ENCODE data around the gene PHRF1. TPM values are rescaled to one million over a fixed set of nuclear protein-coding genes. Genes with fewer than 3 reads are reported as not detected.

The PHRF1 gene
- total and polyA plus RNA-seq, 2 of the 4 experiments (the other 2 are of a cell fraction) = 10.9 to 17.5 TPM

GRCh38 chr11:574632-575312, 1.5 kb upstream of the PHRF1 start (continued):
- TF ChIP-seq FOS (IDR thresholded peaks at IDR 0.05; ENCODE audit: low read depth, low read length) = no peak

- Histone ChIP-seq H3K4me1 (ENCODE audit: control insufficient read depth, insufficient read depth, low read length) (peaks cover 16% of the 10 kb centered on the region), H3K14ac (replicated peaks; ENCODE audit: low read depth, low read length) (peak overlapping the region; percentile 53; the same call in 1 of the 2 replicates), H3K4me3 (ENCODE audit: insufficient read depth, low read depth, low read length) (peak overlapping the region; percentile 96), H3K4me2 (ENCODE audit: low read depth, low read length) (peak overlapping the region; percentile 92), H2AK5ac (ENCODE audit: low read depth, low read length) (peak overlapping the region; percentile 23; the same call in 1 of the 2 replicates), H3K56ac (ENCODE audit: extremely low read depth, insufficient read depth, low read length) (no peak overlapping the region), H2AK9ac (replicated peaks; ENCODE audit: low read depth, low read length, poor library complexity) (peak overlapping the region; percentile 83), H3K27me3 (ENCODE audit: control insufficient read depth, insufficient read depth, low read length) (no peaks in the 10 kb centered on the region; the same call in 1 of the 2 replicates), H4K8ac (ENCODE audit: low read depth in 2 of 2, low read length in 2 of 2) (peak overlapping the region in 1 of 2 experiments; percentile 47; a peak in 2 of 4 replicates), H3K9me3 (ENCODE audit: control insufficient read depth, insufficient read depth, low read length) (no peaks in the 10 kb centered on the region), H4K20me1 (ENCODE audit: insufficient read depth, low read length) (peaks cover 44% of the 10 kb centered on the region), H4K5ac (ENCODE audit: low read depth, low read length) (0 out of 2 replicates have a peak overlapping the region, but pooled peaks have one; percentile 40), H3K79me1 (ENCODE audit: low read depth in 1 of 2, low read length in 2 of 2) (peaks cover 2 to 27% of the 10 kb centered on the region in 2 experiments; a peak in 3 of 4 replicates), H2BK20ac (ENCODE audit: low read depth, low read length) (no peak overlapping the region), H3K18ac (ENCODE audit: low read depth, low read length) (no peak overlapping the region), H2BK15ac (ENCODE audit: low read depth, low read length) (no peak overlapping the region), H4K91ac (ENCODE audit: insufficient read depth, low read depth, low read length) (peak overlapping the region; percentile 21; the same call in 1 of the 2 replicates), H2BK120ac (ENCODE audit: low read depth, low read length) (no peak overlapping the region), H3K36me3 (ENCODE audit: control insufficient read depth, insufficient read depth, low read length) (peaks cover 3% of the 10 kb centered on the region; the same call in 1 of the 2 replicates), H2BK5ac (ENCODE audit: low read depth, low read length, poor library complexity, severe bottlenecking) (peak overlapping the region; percentile 35), H3K27ac (ENCODE audit: insufficient read depth, low read length) (peak overlapping the region; percentile 60; the same call in 1 of the 2 replicates), H3K23ac (ENCODE audit: low read depth, low read length) (peak overlapping the region; percentile 79; the same call in 1 of the 2 replicates), H3K4ac (ENCODE audit: low read depth, low read length) (peak overlapping the region; percentile 73), H3K9me1 (ENCODE audit: insufficient read depth, low read length) (peaks cover 15% of the 10 kb centered on the region), H2AFZ (replicated peaks; ENCODE audit: low read length, poor library complexity) (peak overlapping the region; percentile 96), H3K9ac (ENCODE audit: low read depth, low read length) (peak overlapping the region; percentile 84)
- ATAC-seq (ENCODE audit: low read depth) (peak; percentile 13), DNase-seq (no peak)
- in situ Hi-C loops (cut with MboI; ENCODE audit: low sequenced_read_pairs) = no loop called here
- dilution Hi-C loops (cut with HindIII; ENCODE audit: low sequenced_read_pairs, unreplicated experiment) = no loop called here
- WGBS, 2 experiments (ENCODE audit: extremely low coverage in 2 of 2, insufficient read length in 1 of 2) = 1% methylated on average over 33 of the region's 81 CpGs; no CpG with 5 or more reads in 1 of the 2 experiments
- ChIA-PET CTCF (no interaction called here), POLR2A (ENCODE audit: unreplicated experiment) (no interaction called here)
- no TSS peak for BruUV-seq (replicated peaks)
- intact Hi-C loops (cut with micrococcal nuclease) = no loop called here
- TF ChIP-seq, protein P1, sequence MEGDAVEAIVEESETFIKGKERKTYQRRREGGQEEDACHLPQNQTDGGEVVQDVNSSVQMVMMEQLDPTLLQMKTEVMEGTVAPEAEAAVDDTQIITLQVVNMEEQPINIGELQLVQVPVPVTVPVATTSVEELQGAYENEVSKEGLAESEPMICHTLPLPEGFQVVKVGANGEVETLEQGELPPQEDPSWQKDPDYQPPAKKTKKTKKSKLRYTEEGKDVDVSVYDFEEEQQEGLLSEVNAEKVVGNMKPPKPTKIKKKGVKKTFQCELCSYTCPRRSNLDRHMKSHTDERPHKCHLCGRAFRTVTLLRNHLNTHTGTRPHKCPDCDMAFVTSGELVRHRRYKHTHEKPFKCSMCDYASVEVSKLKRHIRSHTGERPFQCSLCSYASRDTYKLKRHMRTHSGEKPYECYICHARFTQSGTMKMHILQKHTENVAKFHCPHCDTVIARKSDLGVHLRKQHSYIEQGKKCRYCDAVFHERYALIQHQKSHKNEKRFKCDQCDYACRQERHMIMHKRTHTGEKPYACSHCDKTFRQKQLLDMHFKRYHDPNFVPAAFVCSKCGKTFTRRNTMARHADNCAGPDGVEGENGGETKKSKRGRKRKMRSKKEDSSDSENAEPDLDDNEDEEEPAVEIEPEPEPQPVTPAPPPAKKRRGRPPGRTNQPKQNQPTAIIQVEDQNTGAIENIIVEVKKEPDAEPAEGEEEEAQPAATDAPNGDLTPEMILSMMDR (conservative IDR thresholded peaks at IDR 0.05; ENCODE audit: low read depth, low read length) = no peak
- no peak for TF ChIP-seq CHD1 (IDR thresholded peaks at IDR 0.05; ENCODE audit: low read depth, low read length)
- TF ChIP-seq USF2 (IDR thresholded peaks at IDR 0.05; ENCODE audit: low read depth, low read length) = no peak
- TF ChIP-seq MXI1 (IDR thresholded peaks at IDR 0.05; ENCODE audit: borderline replicate concordance, low read depth, low read length) = 0 out of 2 replicates have a peak, but pooled peaks have one; percentile 31
- no peak for TF ChIP-seq NFE2L2 (IDR thresholded peaks at IDR 0.05; ENCODE audit: low read depth, low read length)
- TF ChIP-seq SMC3 (IDR thresholded peaks at IDR 0.05; ENCODE audit: low read depth, low read length) = no peak
- no peak for TF ChIP-seq RCOR1 (IDR thresholded peaks at IDR 0.05; ENCODE audit: insufficient replicate concordance, low read length)
- no peak for TF ChIP-seq MAFK (IDR thresholded peaks at IDR 0.05; ENCODE audit: low read depth, low read length)
- no peak for TF ChIP-seq BHLHE40 (IDR thresholded peaks at IDR 0.05; ENCODE audit: low read depth, low read length)
- TF ChIP-seq FOS (IDR thresholded peaks at IDR 0.05; ENCODE audit: low read depth, low read length) = no peak
- no peak for TF ChIP-seq CEBPB (IDR thresholded peaks at IDR 0.05; ENCODE audit: low read depth, low read length)
- no peak for TF ChIP-seq POLR2A (IDR thresholded peaks at IDR 0.05; ENCODE audit: low read depth, low read length)
Measured at GRCh38 chr11:575313-575995, 816 bp upstream of the PHRF1 start.

All from IMR-90 (cell line).